Prostate gland (tissue), 2 donors: Measurements from ENCODE around the gene ZCCHC17. TPM values are rescaled to one million over a fixed set of nuclear protein-coding genes. Genes with fewer than 3 reads are reported as not detected.

ENCODE experiments used
- DNase-seq: peaks from one replicate; pipeline ENCODE4 v3.0.0-alpha.2; 2019; ENCODE audit warnings: low spot score
- H3K27ac ChIP-seq, 2 donors: fragments of 200-600 bp; sonication (generic); 2 replicates each; pipeline ENCODE4 v1.5.1; 2017 to 2019
- H3K27me3 ChIP-seq: fragments of 200-600 bp; sonication (generic); replicated peaks from 2 replicates; pipeline ENCODE4 v1.5.1; 2019; ENCODE audit not compliant: insufficient read depth
- H3K36me3 ChIP-seq, 2 donors: fragments of 200-600 bp; sonication (generic); 1 replicate in 1 of 2; 2 replicates in 1 of 2; pipeline versions ENCODE4 v1.5.1 to v1.8.1; 2017 to 2019
- H3K4me1 ChIP-seq: fragments of 200-600 bp; sonication (generic); replicated peaks from 2 replicates; pipeline ENCODE4 v1.5.1; 2019
- H3K4me3 ChIP-seq, 2 donors: fragments of 200-600 bp; sonication (generic); 2 replicates each; pipeline ENCODE4 v1.5.1; 2017 to 2019
- H3K9me3 ChIP-seq: fragments of 200-600 bp; sonication (generic); 2 replicates; pipeline ENCODE4 v1.5.1; 2017
- CTCF ChIP-seq, 4 experiments: fragments of 200-600 bp in 2 of 4; fragments of 450-650 bp in 2 of 4; sonication (generic) in 2 of 4; IDR thresholded peaks; 1 replicate in 3 of 4; 2 replicates in 1 of 4; pipeline ENCODE4 v1.5.1; 2016 to 2019; ENCODE audit warnings: antibody characterized with exemption in 4 of 4, mild to moderate bottlenecking in 2 of 4, moderate library complexity in 2 of 4
- POLR2A ChIP-seq: fragments of 450-650 bp; IDR thresholded peaks from one replicate; pipeline ENCODE4 v1.6.1; 2016; ENCODE audit warnings: antibody characterized with exemption, mild to moderate bottlenecking
- POLR2AphosphoS5 ChIP-seq: sonication (generic); formaldehyde crosslinking; IDR thresholded peaks from one replicate; pipeline ENCODE4 v1.6.1; 2017; ENCODE audit warnings: antibody characterized with exemption
- WGBS: methylation state at CpG from one replicate; pipeline ENCODE4 v1.1.5; 2018; 5-methylcytosine and 5-hydroxymethylcytosine counted together
- intact Hi-C: fragments of 100-400 bp; cut with DNase I; formaldehyde crosslinking; loops from one replicate; pipeline ENCODE4 v1.14.2; 2022
- total RNA-seq, 2 donors: library from RNA; depleted of rRNA; stranded (reverse); fragments of >200 nt; gene quantifications; one replicate each; pipeline ENCODE4 v1.1.0, GENCODE V29; 2016

Gene ZCCHC17
- total RNA-seq, 2 donors from 2014 or later = 31.5 to 39.0 TPM

- Histone ChIP-seq H3K36me3 (no peaks in the 10 kb centered on the region), H3K27me3 (no peaks in the 10 kb centered on the region), H3K27ac (no peak overlapping the region), H3K4me3 (no peak overlapping the region), H3K4me1 (no peaks in the 10 kb centered on the region), H3K9me3 (no peaks in the 10 kb centered on the region)
- WGBS = 55% methylated on average over 1 of the region's 1 CpG
- TF ChIP-seq POLR2A (no peak), POLR2AphosphoS5 (no peak), CTCF (IDR thresholded peaks at IDR 0.05) (no peak)
- intact Hi-C loops = no loop called here
- no peak for DNase-seq
Measured at GRCh38 chr1:31318146-31318545, 21.3 kb downstream of the ZCCHC17 start.

GRCh38 chr1:31324093-31324492 is 27.3 kb downstream of the ZCCHC17 start:
- no peak overlapping the region for H3K27ac ChIP-seq
- TF ChIP-seq CTCF (IDR thresholded peaks at IDR 0.05) = no peak
- TF ChIP-seq POLR2AphosphoS5 = no peak
- no peak for TF ChIP-seq POLR2A
- H3K9me3 ChIP-seq = no peaks in the 10 kb centered on the region
- intact Hi-C loops = no loop called here
- 97% methylated on average over 4 of the region's 4 CpGs for WGBS
- H3K36me3 ChIP-seq = no peaks in the 10 kb centered on the region
- no peak overlapping the region for H3K4me3 ChIP-seq
- DNase-seq = no peak
- no peaks in the 10 kb centered on the region for H3K27me3 ChIP-seq
- no peaks in the 10 kb centered on the region for H3K4me1 ChIP-seq

GRCh38 chr1:31324992-31325391 is 28.2 kb downstream of the ZCCHC17 start:
- intact Hi-C loops = no loop called here

GRCh38 chr1:31326461-31326860 is 29.6 kb downstream of the ZCCHC17 start:
- H3K4me3 ChIP-seq = no peak overlapping the region
- intact Hi-C loops = no loop called here
- WGBS = 77% methylated on average over 1 of the region's 1 CpG
- no peaks in the 10 kb centered on the region for H3K4me1 ChIP-seq
- no peaks in the 10 kb centered on the region for H3K9me3 ChIP-seq
- H3K27ac ChIP-seq = no peak overlapping the region
- no peaks in the 10 kb centered on the region for H3K27me3 ChIP-seq
- DNase-seq = no peak
- H3K36me3 ChIP-seq = no peaks in the 10 kb centered on the region
- no peak for TF ChIP-seq POLR2AphosphoS5
- no peak for TF ChIP-seq CTCF (IDR thresholded peaks at IDR 0.05)
- TF ChIP-seq POLR2A = no peak

More at GRCh38 chr1:31324992-31325391, 28.2 kb downstream of the ZCCHC17 start:
- no peak for DNase-seq
- Histone ChIP-seq H3K36me3 (no peaks in the 10 kb centered on the region), H3K4me1 (no peaks in the 10 kb centered on the region), H3K9me3 (no peaks in the 10 kb centered on the region), H3K4me3 (no peak overlapping the region), H3K27me3 (no peaks in the 10 kb centered on the region), H3K27ac (no peak overlapping the region)
- 97% methylated on average over 3 of the region's 3 CpGs for WGBS
- TF ChIP-seq POLR2AphosphoS5 (no peak), POLR2A (no peak), CTCF (IDR thresholded peaks at IDR 0.05) (no peak)

- DNase-seq = no peak
- no peaks in the 10 kb centered on the region for H3K4me1 ChIP-seq
- H3K27ac ChIP-seq = no peak overlapping the region
- H3K36me3 ChIP-seq = no peaks in the 10 kb centered on the region
- no peaks in the 10 kb centered on the region for H3K27me3 ChIP-seq
- no peak for TF ChIP-seq CTCF (IDR thresholded peaks at IDR 0.05)
- no peak for TF ChIP-seq POLR2AphosphoS5
- no peak for TF ChIP-seq POLR2A
- H3K4me3 ChIP-seq = no peak overlapping the region
- intact Hi-C loops = no loop called here
- no peaks in the 10 kb centered on the region for H3K9me3 ChIP-seq
- 65% methylated on average over 3 of the region's 3 CpGs for WGBS
Measured at GRCh38 chr1:31327381-31327780, 30.5 kb downstream of the ZCCHC17 start.
